ENCODE data around the gene TANC1. TPM values are rescaled to one million over a fixed set of nuclear protein-coding genes. Genes with fewer than 3 reads are reported as not detected.

Gene TANC1
- total and polyA plus RNA-seq, 5 donors: 22.8 to 75.8 (median 46.5) TPM

DNA sequence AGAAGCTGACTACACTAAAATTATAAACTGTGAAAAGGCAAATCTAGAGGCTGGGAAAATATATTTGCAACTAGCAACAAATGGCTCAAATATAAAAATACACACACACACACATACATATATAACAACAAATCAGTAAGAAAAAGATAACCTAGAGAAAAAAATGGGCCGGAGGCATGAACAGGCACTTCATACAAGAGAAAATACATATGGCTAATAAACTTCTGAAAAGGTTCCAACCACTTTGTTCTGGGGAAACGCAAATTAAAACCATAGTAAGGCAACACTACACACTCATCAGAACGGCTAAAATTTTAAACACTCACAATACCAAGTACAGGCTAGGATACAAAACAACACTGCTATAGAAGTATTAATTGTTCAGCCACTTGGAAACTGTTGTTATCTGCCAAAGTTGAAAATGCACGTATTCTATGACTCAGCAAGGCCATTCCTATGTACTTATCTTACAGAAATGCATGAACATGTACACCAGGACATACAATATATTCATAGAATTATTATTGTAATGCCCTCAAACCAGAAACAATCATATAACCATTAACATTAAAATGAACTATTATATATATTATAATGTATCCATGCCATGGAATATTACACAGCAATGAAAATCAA is 302.4 kb downstream of the TANC1 start:
- intact Hi-C loops (cut with DNase I): no loop called here
- no peak for DNase-seq
- no peak for ATAC-seq
- H3K27me3 ChIP-seq (ENCODE audit: control insufficient read depth, insufficient read depth): no peaks in the 10 kb centered on the region
- 97% methylated on average over 4 of the region's 4 CpGs for WGBS
- H3K4me3 ChIP-seq (ENCODE audit: low read length): no peak overlapping the region
- H3K9me3 ChIP-seq (ENCODE audit: control insufficient read depth, low read length): no peaks in the 10 kb centered on the region
- H3K4me1 ChIP-seq (ENCODE audit: control insufficient read depth, insufficient read depth, low read length): no peaks in the 10 kb centered on the region
- no peak overlapping the region for H3K27ac ChIP-seq (ENCODE audit: low read length)

- no peak overlapping the region for H3K27ac ChIP-seq (ENCODE audit: low read length)
- intact Hi-C loops (cut with DNase I): no loop called here
- DNase-seq (no peak), ATAC-seq (no peak)
- no peak overlapping the region for H3K4me3 ChIP-seq (ENCODE audit: low read length)
- 89% methylated on average over 5 of the region's 5 CpGs for WGBS
- no peaks in the 10 kb centered on the region for H3K27me3 ChIP-seq (ENCODE audit: control insufficient read depth, insufficient read depth)
- H3K9me3 ChIP-seq (ENCODE audit: control insufficient read depth, low read length): no peaks in the 10 kb centered on the region
- H3K4me1 ChIP-seq (ENCODE audit: control insufficient read depth, insufficient read depth, low read length): peaks cover 2% of the 10 kb centered on the region
Measured at GRCh38 chr2:159272156-159272555, 303.7 kb downstream of the TANC1 start.

DNA sequence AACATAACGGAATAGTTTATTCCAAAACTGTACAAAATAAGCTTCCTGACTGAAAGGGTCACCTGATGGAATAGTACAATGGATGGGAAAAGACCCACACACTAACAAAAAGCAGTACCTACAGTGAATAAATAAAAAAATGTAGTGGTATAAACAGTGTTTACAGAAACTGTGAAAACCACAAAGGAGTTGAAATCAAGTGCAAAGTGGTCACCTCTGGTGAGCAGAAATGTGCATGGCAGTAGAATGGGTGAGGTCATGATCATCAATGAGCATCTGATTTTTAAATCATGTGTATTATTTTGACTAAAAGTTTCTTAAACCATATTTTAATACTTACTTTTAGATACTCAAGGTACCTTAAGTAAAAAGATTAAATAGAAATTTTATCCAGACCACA is 306.7 kb downstream of the TANC1 start:
- intact Hi-C loops (cut with DNase I): no loop called here
- no peaks in the 10 kb centered on the region for H3K9me3 ChIP-seq (ENCODE audit: control insufficient read depth, low read length)
- 97% methylated on average over 1 of the region's 1 CpG for WGBS
- H3K4me3 ChIP-seq (ENCODE audit: low read length): no peak overlapping the region
- H3K27me3 ChIP-seq (ENCODE audit: control insufficient read depth, insufficient read depth): no peaks in the 10 kb centered on the region
- no peak overlapping the region for H3K27ac ChIP-seq (ENCODE audit: low read length)
- peaks cover 2% of the 10 kb centered on the region for H3K4me1 ChIP-seq (ENCODE audit: control insufficient read depth, insufficient read depth, low read length)
- ATAC-seq (no peak), DNase-seq (no peak)

- Histone ChIP-seq H3K4me3 (ENCODE audit: low read length) (no peak overlapping the region), H3K27ac (ENCODE audit: low read length) (no peak overlapping the region), H3K4me1 (ENCODE audit: control insufficient read depth, insufficient read depth, low read length) (peaks cover 2% of the 10 kb centered on the region), H3K27me3 (ENCODE audit: control insufficient read depth, insufficient read depth) (no peaks in the 10 kb centered on the region), H3K9me3 (ENCODE audit: control insufficient read depth, low read length) (no peaks in the 10 kb centered on the region)
- DNase-seq (no peak), ATAC-seq (no peak)
- intact Hi-C loops (cut with DNase I): no loop called here
- 96% methylated on average over 2 of the region's 2 CpGs for WGBS
Measured at GRCh38 chr2:159279700-159280099, 311.3 kb downstream of the TANC1 start.

DNA sequence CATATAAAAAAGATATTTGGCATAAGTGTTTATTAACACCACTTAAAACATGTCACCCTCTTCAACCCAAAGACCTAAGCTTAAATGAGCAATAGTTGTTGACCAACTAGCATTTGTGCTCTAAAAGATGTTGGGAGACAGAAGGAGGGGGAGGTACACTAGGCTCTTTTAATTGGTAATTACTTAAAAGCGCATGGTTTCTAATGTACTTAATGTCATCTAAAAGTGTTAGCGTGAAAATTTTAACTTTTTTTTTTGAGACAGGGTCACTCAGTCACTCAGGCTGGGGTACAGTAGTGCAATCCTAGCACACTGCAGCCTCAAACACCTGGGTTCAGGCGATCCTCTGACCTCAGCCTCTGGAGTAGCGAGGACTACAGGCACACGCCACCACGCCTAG is 312.6 kb downstream of the TANC1 start:
- H3K9me3 ChIP-seq (ENCODE audit: control insufficient read depth, low read length): no peaks in the 10 kb centered on the region
- peaks cover under 1% of the 10 kb centered on the region for H3K4me1 ChIP-seq (ENCODE audit: control insufficient read depth, insufficient read depth, low read length)
- DNase-seq: no peak
- H3K4me3 ChIP-seq (ENCODE audit: low read length): no peak overlapping the region
- no peaks in the 10 kb centered on the region for H3K27me3 ChIP-seq (ENCODE audit: control insufficient read depth, insufficient read depth)
- intact Hi-C loops (cut with DNase I): no loop called here
- H3K27ac ChIP-seq (ENCODE audit: low read length): no peak overlapping the region
- 98% methylated on average over 6 of the region's 6 CpGs for WGBS
- no peak for ATAC-seq

Small RNAs within 50 kb of the gene (microRNA-seq; reads per million reads assigned to microRNA genes)
- gene MIR6888: 0 to 0.42 reads per million in 2 donors

Other genes with a start within 250 kb of the TANC1 start
- not detected for gene DAPL1, start 173.3 kb upstream of the TANC1 start, total RNA-seq
- not detected for gene DAPL1, start 173.3 kb upstream of the TANC1 start, polyA plus RNA-seq